ENCODE measurements around the gene SLC24A4.

SLC24A4 gene

DNA sequence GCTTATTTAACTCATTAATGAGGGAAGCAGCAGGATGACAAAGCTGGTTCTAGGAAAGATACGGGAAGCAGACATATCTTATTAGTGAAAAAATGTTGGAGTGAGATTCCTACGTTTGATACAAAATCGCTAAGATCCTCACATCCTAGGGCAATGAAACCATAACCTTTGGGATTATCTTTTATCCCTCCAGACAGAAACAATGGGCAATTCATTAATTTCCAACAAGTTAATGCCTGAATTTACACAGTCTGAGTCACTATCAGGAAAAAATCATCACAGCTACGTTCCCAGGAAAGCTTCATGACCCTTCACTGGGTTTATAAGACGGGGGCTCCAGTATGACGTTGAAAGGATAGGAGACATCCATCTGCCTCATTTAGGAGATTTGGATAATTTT, 45.0 kb downstream of the SLC24A4 start:
- no peak for DNase-seq (ENCODE audit: low read depth, low spot score)

DNA sequence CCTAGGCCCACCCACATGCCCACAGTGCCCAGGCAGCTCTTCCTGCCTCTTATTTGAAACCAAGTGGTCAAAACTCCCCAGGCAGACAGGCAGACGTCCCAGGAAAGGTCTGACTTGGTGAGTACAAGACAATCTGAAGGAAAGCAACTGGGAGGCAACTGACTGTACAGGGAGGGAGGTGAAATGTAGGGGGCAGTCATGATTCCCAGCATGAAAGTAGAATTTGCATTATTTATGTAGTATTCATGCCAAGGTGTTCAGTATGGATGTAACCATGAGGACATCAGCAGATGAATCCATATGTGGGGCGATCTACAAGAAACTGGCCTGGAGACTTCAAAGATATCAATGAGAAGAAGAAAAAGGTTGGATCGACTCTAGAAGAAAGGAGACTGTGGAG, 46.1 kb downstream of the SLC24A4 start:
- no peak for DNase-seq (ENCODE audit: low read depth, low spot score)

DNA sequence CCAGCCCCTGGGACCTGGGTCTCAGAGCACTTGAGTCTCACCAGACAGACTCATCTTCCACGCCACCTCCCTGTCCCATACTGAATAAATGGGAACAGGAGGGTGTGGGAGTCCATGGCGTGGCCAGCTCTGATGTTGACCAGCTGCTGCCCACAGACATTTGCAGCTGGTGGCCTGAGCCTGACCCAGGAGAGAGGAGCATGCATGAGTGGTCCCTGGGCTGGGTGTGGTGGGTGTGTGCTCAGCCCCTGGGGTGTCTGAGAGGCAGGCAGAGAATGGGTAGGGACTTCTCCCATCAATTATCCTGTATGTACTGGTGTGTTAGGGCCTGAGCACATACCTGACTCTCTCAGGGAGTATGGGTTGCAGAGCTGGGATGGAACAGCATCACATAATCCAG, 49.3 kb downstream of the SLC24A4 start:
- DNase-seq (ENCODE audit: low read depth, low spot score): no peak

DNA sequence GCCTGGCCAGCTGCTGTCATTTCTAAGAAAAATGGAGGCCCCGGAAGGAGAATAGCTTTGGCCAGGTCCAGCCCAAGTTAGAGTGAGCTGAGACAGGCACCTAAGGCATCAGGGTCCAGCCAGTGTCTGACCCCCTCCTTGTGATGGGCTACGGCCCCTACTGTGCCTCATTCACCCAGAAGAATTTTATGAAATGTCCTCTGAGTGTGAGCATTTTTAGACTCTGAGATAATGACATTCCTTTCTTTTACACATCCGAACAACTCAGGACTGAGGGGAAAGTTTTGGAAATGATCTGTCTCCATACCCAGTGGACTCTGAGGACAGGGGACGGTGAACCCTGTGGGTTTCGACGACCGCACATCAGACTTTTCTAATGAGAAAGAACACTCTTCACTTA, 50.4 kb downstream of the SLC24A4 start:
- no peak for DNase-seq (ENCODE audit: low read depth, low spot score)

GRCh38 chr14:92380131-92380530, 57.2 kb downstream of the SLC24A4 start:
- no peak for DNase-seq (ENCODE audit: low read depth, low spot score)

- no peak for DNase-seq (ENCODE audit: low read depth, low spot score)
Observed at GRCh38 chr14:92380582-92380981, 57.6 kb downstream of the SLC24A4 start.

GRCh38 chr14:92382677-92383076, 59.7 kb downstream of the SLC24A4 start:
- DNase-seq (ENCODE audit: low read depth, low spot score): no peak

DNA sequence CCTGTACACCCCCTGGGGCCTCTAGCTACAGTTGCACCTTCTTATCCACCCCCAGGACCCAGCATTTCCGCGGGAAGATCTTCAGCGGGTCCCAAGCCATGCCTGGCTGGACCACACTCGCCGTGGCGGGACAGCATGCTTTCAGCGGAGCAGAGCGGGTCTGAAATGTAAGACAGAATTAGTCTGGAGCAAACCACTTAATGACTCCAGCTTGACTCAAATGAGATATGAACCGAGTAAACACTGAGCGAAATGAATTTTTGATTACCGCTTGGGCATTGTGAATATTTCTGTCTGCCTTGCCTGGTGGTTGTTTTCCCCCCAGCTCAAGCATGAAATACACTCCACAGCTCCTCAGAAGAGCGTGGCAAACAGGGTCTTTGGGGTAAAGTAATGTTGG, 60.8 kb downstream of the SLC24A4 start:
- DNase-seq (ENCODE audit: low read depth, low spot score): no peak

- no peak for DNase-seq (ENCODE audit: low read depth, low spot score)
Observed at GRCh38 chr14:92384461-92385133, 61.6 kb downstream of the SLC24A4 start.

DNA sequence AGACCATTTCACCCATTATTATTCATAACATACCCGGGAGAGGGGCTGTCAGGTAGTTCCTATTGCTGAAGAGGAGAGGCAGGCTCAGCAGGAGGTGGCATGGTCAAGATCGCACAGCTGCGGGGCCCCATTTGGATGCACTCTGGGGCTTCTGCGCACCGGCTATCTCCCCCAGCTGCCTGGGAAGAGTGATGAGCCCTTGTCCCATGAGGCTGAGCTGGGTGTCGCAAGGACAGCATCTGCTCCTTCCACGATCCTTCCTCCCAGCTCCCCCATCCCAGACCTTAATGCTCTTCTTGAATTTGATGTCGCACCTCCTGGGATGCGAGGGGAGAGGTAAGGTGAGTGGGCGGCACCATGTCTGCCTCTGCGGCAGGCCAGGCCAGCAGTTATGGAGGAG, 62.6 kb downstream of the SLC24A4 start:
- DNase-seq (ENCODE audit: low read depth, low spot score): no peak

DNA sequence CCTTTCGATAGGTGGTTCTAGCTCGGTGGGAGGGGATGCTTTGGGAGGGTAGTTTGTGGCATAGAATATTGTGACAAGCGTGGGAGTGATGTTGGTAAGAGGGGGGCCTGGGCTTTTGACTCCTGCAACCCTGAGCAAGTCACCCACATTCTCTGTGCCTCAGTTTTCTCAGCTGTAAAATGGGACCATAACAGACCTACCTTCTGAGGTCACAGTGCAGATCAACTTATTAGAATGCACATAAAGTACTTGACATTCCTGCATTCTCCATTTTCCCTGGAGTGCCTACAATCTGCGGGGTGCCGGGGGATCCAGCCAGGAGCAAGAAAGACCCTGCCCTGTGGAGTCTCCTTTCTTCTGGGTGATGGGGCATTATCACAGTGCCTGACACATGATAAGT, 63.2 kb downstream of the SLC24A4 start:
- no peak for DNase-seq (ENCODE audit: low read depth, low spot score)

DNA sequence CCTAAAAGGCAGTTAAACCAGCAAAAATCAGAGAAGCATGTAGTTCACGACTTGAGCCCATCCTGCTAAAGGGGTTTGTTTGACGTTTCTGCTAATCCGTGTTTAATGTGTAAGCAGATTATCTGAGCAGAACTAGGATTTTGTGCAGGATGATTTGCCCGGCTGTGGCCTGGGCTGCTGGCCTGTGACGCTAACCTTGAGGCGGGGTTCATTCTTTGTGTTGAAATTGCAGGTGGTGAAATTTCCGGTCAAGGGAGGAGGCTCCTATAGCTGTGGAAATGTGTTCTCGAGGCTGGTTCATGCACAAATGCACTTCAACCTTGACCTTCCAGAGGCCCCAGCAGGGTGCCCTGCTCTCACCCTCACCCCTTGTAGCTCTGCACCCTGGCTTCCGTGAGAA, 63.7 kb downstream of the SLC24A4 start:
- no peak for DNase-seq (ENCODE audit: low read depth, low spot score)

DNA sequence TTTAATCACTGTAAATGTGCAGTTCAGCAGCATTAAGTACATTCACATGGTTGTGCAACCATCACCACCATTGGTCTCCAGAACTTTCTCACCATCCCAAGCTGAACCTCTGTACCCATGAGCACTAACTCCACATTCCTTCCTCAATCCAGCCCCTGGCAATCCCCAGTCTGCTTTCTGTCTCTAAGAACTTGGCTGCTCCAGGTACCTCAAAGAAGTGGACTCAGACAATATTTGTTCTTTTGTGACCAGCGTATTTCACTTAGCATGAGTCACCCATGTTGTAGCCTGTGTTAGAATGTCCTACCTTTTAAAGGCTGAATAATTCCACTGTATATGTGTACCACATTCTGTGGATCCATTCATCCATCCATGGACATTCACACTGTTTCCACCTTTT, 64.6 kb downstream of the SLC24A4 start:
- DNase-seq (ENCODE audit: low read depth, low spot score): no peak

DNA sequence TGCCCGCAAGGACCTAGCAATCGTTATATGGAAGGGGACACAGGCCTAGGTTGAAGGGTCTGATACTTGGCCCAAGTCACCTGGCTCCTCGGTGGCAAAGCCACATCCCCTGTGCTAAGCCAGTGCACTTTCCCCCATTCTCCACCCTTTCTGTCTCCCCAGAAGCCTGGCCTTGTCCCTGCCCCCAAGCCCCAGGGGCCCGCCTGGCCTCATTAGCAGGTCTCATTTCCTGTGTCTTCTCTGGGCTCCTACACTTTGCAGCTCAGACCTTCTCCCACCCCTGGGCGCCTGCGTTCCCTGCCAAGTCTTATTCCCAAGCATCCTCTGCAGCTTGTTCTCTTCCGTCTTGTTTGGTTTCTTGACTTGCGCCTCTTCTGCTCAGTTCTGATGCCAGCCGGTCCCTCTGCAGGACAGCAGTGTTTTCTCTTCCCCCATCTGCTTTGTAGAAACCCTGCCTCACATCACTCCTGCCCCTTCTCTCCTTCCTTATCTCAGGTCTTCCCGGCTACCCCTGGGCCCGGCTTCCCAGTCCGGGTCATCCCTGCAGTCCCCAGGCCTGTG, 66.7 kb downstream of the SLC24A4 start:
- no peak for DNase-seq (ENCODE audit: low read depth, low spot score)

DNA sequence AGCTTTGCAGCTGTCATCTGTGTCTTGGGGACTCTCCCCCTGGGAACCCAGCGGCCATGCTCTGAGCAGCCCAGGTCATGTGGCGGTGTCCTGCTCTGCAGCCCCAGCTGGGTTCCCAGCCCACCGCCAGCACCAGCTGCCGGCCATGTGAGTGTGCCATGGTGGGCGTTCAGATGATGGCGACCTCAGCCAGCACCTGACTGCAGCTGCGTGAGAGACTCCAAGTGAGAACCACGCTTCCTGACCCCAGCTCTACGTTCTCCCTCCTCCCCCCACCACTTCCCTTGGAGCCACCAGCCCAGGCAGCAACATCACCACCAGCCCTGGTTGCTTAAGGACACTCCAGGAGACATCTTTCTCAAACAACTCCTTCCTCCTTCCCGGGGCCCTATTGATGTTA, 68.8 kb downstream of the SLC24A4 start:
- DNase-seq (ENCODE audit: low read depth, low spot score): no peak

- no peak for DNase-seq (ENCODE audit: low read depth, low spot score)
Observed at GRCh38 chr14:92392711-92393110, 69.7 kb downstream of the SLC24A4 start.

DNA sequence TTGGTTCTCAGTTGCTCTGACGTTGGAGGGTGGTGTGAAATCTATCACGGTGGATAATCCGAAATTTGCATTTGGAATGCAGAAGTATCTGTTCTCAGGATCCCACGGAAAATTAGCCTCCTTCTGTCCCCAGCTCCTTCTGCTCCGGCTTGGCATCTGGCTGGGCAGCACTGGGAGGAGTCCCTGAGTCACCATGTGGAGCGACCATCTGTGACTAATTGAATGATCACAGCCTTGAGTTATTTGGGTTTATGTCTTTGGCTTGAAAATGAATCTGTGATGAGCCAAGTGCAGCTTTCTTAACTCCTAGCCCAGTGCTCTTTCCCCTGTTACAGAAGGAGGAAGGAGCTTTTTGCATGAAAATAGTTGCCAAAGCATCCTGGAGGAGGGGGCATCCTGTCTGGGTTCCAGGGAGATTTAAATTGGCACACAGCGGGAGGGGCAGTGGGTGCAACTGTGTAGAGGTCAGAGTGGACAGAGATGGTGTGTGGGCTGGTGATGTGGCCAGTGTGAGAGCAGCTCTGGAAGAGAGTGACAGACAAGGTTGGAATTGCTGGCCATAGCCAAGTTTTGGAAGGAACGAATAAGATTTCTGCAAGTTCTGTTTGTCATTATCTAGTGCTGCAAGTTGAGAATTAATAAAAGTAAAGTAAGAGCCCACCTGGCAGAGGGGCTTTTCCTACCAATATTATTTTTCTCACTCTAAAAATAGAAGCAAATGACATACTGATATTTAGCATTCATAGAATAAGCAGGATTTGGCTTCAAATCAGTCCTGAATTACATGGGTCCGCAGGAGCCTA, 74.4 kb downstream of the SLC24A4 start:
- DNase-seq (ENCODE audit: low read depth, low spot score): no peak

GRCh38 chr14:92397953-92398564, 75.1 kb downstream of the SLC24A4 start:
- DNase-seq (ENCODE audit: low read depth, low spot score): no peak

- DNase-seq (ENCODE audit: low read depth, low spot score): no peak
Observed at GRCh38 chr14:92398888-92399636, 76.1 kb downstream of the SLC24A4 start.

- no peak for DNase-seq (ENCODE audit: low read depth, low spot score)
Observed at GRCh38 chr14:92400579-92401444, 77.8 kb downstream of the SLC24A4 start.

DNA sequence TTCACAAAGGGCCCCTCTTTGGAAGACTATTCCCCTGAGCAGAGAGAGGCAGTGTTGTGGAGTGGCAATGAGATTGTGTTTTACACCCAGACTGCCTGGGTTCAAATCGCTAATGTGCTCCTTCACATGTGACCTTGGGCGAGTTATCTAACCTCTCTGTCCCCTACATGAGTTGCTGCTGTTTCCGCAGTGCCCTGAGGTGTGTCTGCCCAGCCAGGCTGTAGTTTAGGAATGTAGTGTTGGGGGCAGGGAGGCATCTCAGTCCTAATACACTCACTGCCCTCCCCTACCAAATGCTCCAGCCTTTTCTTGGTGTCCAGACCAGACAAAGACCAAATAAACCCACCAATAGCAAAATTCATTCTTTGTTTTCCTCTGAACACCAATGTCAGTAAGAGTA, 78.6 kb downstream of the SLC24A4 start:
- no peak for DNase-seq (ENCODE audit: low read depth, low spot score)
